ENCODE results near the gene DDIT4L. TPM values are rescaled to one million over a fixed set of nuclear protein-coding genes. Genes with fewer than 3 reads are reported as not detected.

DDIT4L gene
- total and polyA plus RNA-seq, 10 of the 15 experiments (the other 5 are each of a cell fraction or from before 2014, with no cell fraction given), result 0.02 to 0.08 TPM; not detected in 8

GRCh38 chr4:100170986-100171385, 19.3 kb downstream of the DDIT4L start:
- in situ Hi-C loops (cut with MboI), result no loop called here
- Histone ChIP-seq H4K20me1 (ENCODE audit: control insufficient read depth, insufficient read depth) (no peaks in the 10 kb centered on the region), H3K4me1 (ENCODE audit: control insufficient read depth, insufficient read depth, low read length) (no peaks in the 10 kb centered on the region), H3K9me3 (replicated peaks; ENCODE audit: control insufficient read depth, insufficient read depth, low read length) (no peaks in the 10 kb centered on the region; the same call in 2 of the 3 replicates), H2AFZ (ENCODE audit: control insufficient read depth, low read depth, low read length) (no peak overlapping the region), H3K27ac (ENCODE audit: control insufficient read depth, insufficient read depth) (no peak overlapping the region), H3K4me3 (no peak overlapping the region), H3K4me2 (ENCODE audit: control insufficient read depth, insufficient read depth) (no peak overlapping the region), H3K27me3 (replicated peaks in 1 of 2; ENCODE audit: control insufficient read depth in 2 of 2, insufficient read depth in 2 of 2, low read length in 1 of 2) (no peaks in the 10 kb centered on the region), H3K36me3 (ENCODE audit: control insufficient read depth in 2 of 2, insufficient read depth in 2 of 2, low read length in 1 of 2) (no peaks in the 10 kb centered on the region), H3K9ac (ENCODE audit: control insufficient read depth, insufficient read depth, low read length) (no peak overlapping the region), H3K79me2 (ENCODE audit: control insufficient read depth, insufficient read depth, low read length) (no peaks in the 10 kb centered on the region)
- RAD21 ChIA-PET (ENCODE audit: unreplicated experiment), result interaction anchor here (0.8 kb wide), 1 partner anchor 77 kb away, joined by 3 read pairs; no protein-coding TSS in a partner anchor
- FAIRE-seq, result no peak
- SMC1A ChIA-PET (ENCODE audit: uncharacterized antibody, unreplicated experiment), result interaction anchor here (1.2 kb wide), 1 partner anchor 78 kb away, joined by 3 read pairs; no protein-coding TSS in a partner anchor
- no peak for TF ChIP-seq NBN (IDR thresholded peaks at IDR 0.05)
- no peak for TF ChIP-seq MXI1 (IDR thresholded peaks at IDR 0.05; ENCODE audit: low read depth, low read length)
- no peak for TF ChIP-seq NFYB (IDR thresholded peaks at IDR 0.05; ENCODE audit: insufficient read depth, low read depth, low read length)
- TF ChIP-seq ZNF592 (IDR thresholded peaks at IDR 0.05), result no peak
- no peak for TF ChIP-seq PAX8 (IDR thresholded peaks at IDR 0.05)
- no peak for TF ChIP-seq SMAD5 (IDR thresholded peaks at IDR 0.05; ENCODE audit: low read depth)
- TF ChIP-seq RUNX3 (IDR thresholded peaks at IDR 0.05; ENCODE audit: low read length), result no peak
- no peak for TF ChIP-seq GATAD2B (conservative IDR thresholded peaks at IDR 0.05; ENCODE audit: low read depth)
- TF ChIP-seq NR2C2 (IDR thresholded peaks at IDR 0.05; ENCODE audit: borderline replicate concordance, control insufficient read depth, insufficient read length, low read depth), result no peak
- no peak for TF ChIP-seq CEBPB (IDR thresholded peaks at IDR 0.05; ENCODE audit: borderline replicate concordance in 1 of 2, low read depth in 2 of 2, low read length in 2 of 2)
- TF ChIP-seq SIX5 (IDR thresholded peaks at IDR 0.05; ENCODE audit: low read depth, low read length, severe bottlenecking), result no peak
- DNase-seq (ENCODE audit: low read depth, low spot score), result no peak
- BruUV-seq (replicated peaks), result no TSS peak
- intact Hi-C loops (cut with micrococcal nuclease; ENCODE audit: unreplicated experiment), result no loop called here
- 0% methylated on average over 3 of the region's 3 CpGs for WGBS (ENCODE audit: insufficient coverage, insufficient replicate concordance, low lambda C conversion rate, missing lambda C conversion rate)
- CTCF ChIA-PET, result interaction anchor here (0.8 kb wide), 1 partner anchor 78 kb away, joined by 3 read pairs; no protein-coding TSS in a partner anchor
- POLR2A ChIA-PET, result no interaction called here
- no peak for ATAC-seq
